ENCODE data around the gene SLC9A7.

SLC9A7 gene

DNA sequence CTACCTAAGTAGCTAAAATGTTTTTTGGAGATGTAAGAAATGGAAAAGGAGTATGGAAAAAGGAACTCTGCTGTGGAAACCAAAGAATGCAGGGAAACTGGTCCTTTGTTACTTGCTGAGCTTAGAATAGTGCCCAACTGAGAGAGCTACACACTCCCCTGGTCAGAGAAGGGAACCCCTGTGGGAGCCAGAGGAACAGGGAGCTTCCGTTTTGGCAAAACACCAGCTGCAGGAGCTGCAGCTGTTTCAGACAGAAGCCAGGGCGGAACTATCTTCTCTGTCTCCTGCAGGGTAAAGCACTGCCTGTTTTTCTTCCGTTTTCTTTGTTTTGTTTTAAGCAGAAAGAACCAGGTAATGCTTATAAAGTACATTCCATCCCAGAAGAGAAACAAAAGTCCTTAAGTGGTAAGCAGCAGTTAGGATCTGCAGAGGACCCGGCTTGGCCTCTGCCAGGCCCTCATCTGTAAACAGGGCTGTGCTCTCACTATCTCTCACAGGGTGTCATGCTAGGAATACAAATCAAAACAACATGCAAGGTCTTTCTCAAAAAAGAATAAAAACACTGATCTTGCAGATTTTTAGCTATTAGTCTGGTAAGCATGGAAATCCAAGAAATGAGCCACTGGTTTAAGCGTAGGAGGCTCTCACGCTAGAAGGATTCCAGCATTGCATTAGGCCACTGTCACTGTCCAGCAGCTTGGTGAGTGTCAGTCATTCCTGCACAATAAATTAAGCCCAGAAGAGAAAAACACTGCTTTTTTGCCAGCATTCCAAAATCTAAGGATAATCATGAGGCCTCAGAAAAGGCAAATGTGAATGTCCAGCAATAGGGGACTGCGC, 109.3 kb downstream of the SLC9A7 start:
- no peak overlapping the region for H4K91ac ChIP-seq (ENCODE audit: low read depth, low read length)
- H3K36me3 ChIP-seq (ENCODE audit: control insufficient read depth in 1 of 2, insufficient read depth in 2 of 2, low read length in 2 of 2): peaks cover 0 to 4% of the 10 kb centered on the region in 2 experiments
- H3K4me1 ChIP-seq (ENCODE audit: control insufficient read depth in 1 of 2, insufficient read depth in 2 of 2, low read length in 2 of 2): peaks cover 15 to 16% of the 10 kb centered on the region in 2 experiments
- no CpG with 5 or more reads among the region's 7 CpGs for WGBS (ENCODE audit: extremely low coverage, insufficient coverage, insufficient read length)
- no peak overlapping the region for H4K12ac ChIP-seq (ENCODE audit: low read depth, low read length)
- peaks cover 3% of the 10 kb centered on the region for H3K79me1 ChIP-seq (ENCODE audit: low read length)
- H3K4ac ChIP-seq (ENCODE audit: low read depth, low read length): no peak overlapping the region
- H3K14ac ChIP-seq (ENCODE audit: low read length): no peak overlapping the region
- H4K8ac ChIP-seq (ENCODE audit: low read depth, low read length): no peak overlapping the region
- peak overlapping the region; percentile 31 for H2BK5ac ChIP-seq (ENCODE audit: low read depth, low read length, poor library complexity)
- H2AFZ ChIP-seq (ENCODE audit: insufficient read depth, low read length, poor library complexity): no peak overlapping the region
- no peak overlapping the region for H2BK12ac ChIP-seq (ENCODE audit: low read length)
- no peak overlapping the region for H2AK5ac ChIP-seq (ENCODE audit: low read length)
- H3K23ac ChIP-seq (ENCODE audit: low read length): no peak overlapping the region
- H3K18ac ChIP-seq (ENCODE audit: low read length): no peak overlapping the region
- DNase-seq: peak in 1 of 2 donors; percentile 32
- H3K79me2 ChIP-seq (ENCODE audit: control insufficient read depth, insufficient read depth, low read length, poor library complexity): no peaks in the 10 kb centered on the region
- no peak overlapping the region for H3K4me2 ChIP-seq (ENCODE audit: low read length)
- peak overlapping the region; percentile 17 for H3K27ac ChIP-seq (ENCODE audit: low read depth, low read length)
- no peak overlapping the region for H3K9ac ChIP-seq (ENCODE audit: low read length)
- H3K4me3 ChIP-seq (ENCODE audit: low read depth, low read length): no peak overlapping the region
- no peaks in the 10 kb centered on the region for H3K9me3 ChIP-seq (ENCODE audit: insufficient read depth, low read depth, low read length)
- no peaks in the 10 kb centered on the region for H3K27me3 ChIP-seq (ENCODE audit: insufficient read depth, low read length)
- no peak overlapping the region for H2BK120ac ChIP-seq (ENCODE audit: insufficient read depth, low read length, poor library complexity)

DNA sequence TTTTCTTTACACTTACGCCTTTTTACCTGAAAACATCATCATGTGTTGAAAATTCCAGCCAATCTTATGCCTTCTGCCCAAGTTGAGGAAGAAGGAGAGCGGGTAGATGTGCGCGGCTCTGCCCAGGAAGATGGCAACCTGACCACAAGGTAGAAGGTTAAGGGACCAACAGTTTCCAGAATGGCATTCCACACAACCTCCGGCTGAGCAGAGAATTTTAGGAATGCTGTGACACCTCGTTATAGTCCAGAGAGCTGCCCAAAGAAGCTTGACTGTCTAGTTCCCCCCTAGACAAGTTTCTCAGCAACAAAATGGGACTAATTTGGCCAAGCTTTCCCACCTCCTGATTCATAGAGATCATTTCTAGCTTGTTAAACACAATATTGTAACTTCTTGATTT, 110.3 kb downstream of the SLC9A7 start:
- Histone ChIP-seq H4K91ac (ENCODE audit: low read depth, low read length) (no peak overlapping the region), H3K18ac (ENCODE audit: low read length) (no peak overlapping the region), H3K14ac (ENCODE audit: low read length) (no peak overlapping the region), H2BK5ac (ENCODE audit: low read depth, low read length, poor library complexity) (no peak overlapping the region), H3K79me1 (ENCODE audit: low read length) (peaks cover 3% of the 10 kb centered on the region), H3K23ac (ENCODE audit: low read length) (no peak overlapping the region), H3K9me3 (ENCODE audit: insufficient read depth, low read depth, low read length) (no peaks in the 10 kb centered on the region), H3K27me3 (ENCODE audit: insufficient read depth, low read length) (no peaks in the 10 kb centered on the region), H2AK5ac (ENCODE audit: low read length) (no peak overlapping the region), H3K4me2 (ENCODE audit: low read length) (no peak overlapping the region), H2BK120ac (ENCODE audit: insufficient read depth, low read length, poor library complexity) (no peak overlapping the region), H4K8ac (ENCODE audit: low read depth, low read length) (no peak overlapping the region), H3K4me1 (ENCODE audit: control insufficient read depth in 1 of 2, insufficient read depth in 2 of 2, low read length in 2 of 2) (peaks cover 15 to 16% of the 10 kb centered on the region in 2 experiments), H2BK12ac (ENCODE audit: low read length) (no peak overlapping the region), H3K4me3 (ENCODE audit: low read depth, low read length) (no peak overlapping the region), H2AFZ (ENCODE audit: insufficient read depth, low read length, poor library complexity) (no peak overlapping the region), H3K79me2 (ENCODE audit: control insufficient read depth, insufficient read depth, low read length, poor library complexity) (no peaks in the 10 kb centered on the region), H3K9ac (ENCODE audit: low read length) (no peak overlapping the region), H4K12ac (ENCODE audit: low read depth, low read length) (no peak overlapping the region), H3K4ac (ENCODE audit: low read depth, low read length) (no peak overlapping the region), H3K27ac (ENCODE audit: low read depth, low read length) (no peak overlapping the region), H3K36me3 (ENCODE audit: control insufficient read depth in 1 of 2, insufficient read depth in 2 of 2, low read length in 2 of 2) (peaks cover 0 to 4% of the 10 kb centered on the region in 2 experiments)
- no peak for DNase-seq
- no CpG with 5 or more reads among the region's 6 CpGs for WGBS (ENCODE audit: extremely low coverage, insufficient coverage, insufficient read length)

DNA sequence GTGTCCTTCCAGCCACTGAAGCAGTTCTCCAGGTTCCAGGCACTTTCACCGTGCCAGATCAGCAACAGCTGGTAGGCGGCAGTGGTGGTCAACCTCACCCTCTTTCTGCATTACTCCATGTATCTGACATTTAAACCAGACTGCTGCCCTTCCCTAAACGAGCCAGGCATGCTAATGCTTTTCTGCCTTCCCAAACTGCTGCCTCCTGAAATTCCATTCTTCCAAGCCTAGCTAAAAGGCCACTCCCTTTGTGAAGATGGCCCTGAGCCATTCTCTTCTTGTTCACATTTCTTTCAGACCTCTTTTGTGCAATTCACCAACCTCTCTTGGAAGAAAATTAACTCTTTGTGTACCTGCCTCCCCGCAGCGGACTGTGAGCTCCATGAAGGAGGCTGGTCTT, 111.7 kb downstream of the SLC9A7 start:
- Histone ChIP-seq H4K8ac (ENCODE audit: low read depth, low read length) (no peak overlapping the region), H3K36me3 (ENCODE audit: control insufficient read depth in 1 of 2, insufficient read depth in 2 of 2, low read length in 2 of 2) (peaks cover 0 to 4% of the 10 kb centered on the region in 2 experiments), H4K12ac (ENCODE audit: low read depth, low read length) (peak overlapping the region; percentile 36), H2AK5ac (ENCODE audit: low read length) (no peak overlapping the region), H3K4me1 (ENCODE audit: control insufficient read depth in 1 of 2, insufficient read depth in 2 of 2, low read length in 2 of 2) (peaks cover 15 to 16% of the 10 kb centered on the region in 2 experiments), H3K9ac (ENCODE audit: low read length) (no peak overlapping the region), H3K14ac (ENCODE audit: low read length) (peak overlapping the region; percentile 65), H2AFZ (ENCODE audit: insufficient read depth, low read length, poor library complexity) (peak overlapping the region; percentile 17), H3K23ac (ENCODE audit: low read length) (no peak overlapping the region), H2BK12ac (ENCODE audit: low read length) (peak overlapping the region; percentile 58), H2BK120ac (ENCODE audit: insufficient read depth, low read length, poor library complexity) (peak overlapping the region; percentile 62), H4K91ac (ENCODE audit: low read depth, low read length) (no peak overlapping the region), H3K4me2 (ENCODE audit: low read length) (no peak overlapping the region), H3K27ac (ENCODE audit: low read depth, low read length) (no peak overlapping the region), H3K79me2 (ENCODE audit: control insufficient read depth, insufficient read depth, low read length, poor library complexity) (no peaks in the 10 kb centered on the region), H3K27me3 (ENCODE audit: insufficient read depth, low read length) (no peaks in the 10 kb centered on the region), H3K18ac (ENCODE audit: low read length) (peak overlapping the region; percentile 58), H3K9me3 (ENCODE audit: insufficient read depth, low read depth, low read length) (no peaks in the 10 kb centered on the region), H2BK5ac (ENCODE audit: low read depth, low read length, poor library complexity) (no peak overlapping the region), H3K79me1 (ENCODE audit: low read length) (peaks cover 3% of the 10 kb centered on the region), H3K4ac (ENCODE audit: low read depth, low read length) (no peak overlapping the region), H3K4me3 (ENCODE audit: low read depth, low read length) (no peak overlapping the region)
- peak in 1 of 2 donors; percentile 34 for DNase-seq
- WGBS (ENCODE audit: extremely low coverage, insufficient coverage, insufficient read length): no CpG with 5 or more reads among the region's 5 CpGs

DNA sequence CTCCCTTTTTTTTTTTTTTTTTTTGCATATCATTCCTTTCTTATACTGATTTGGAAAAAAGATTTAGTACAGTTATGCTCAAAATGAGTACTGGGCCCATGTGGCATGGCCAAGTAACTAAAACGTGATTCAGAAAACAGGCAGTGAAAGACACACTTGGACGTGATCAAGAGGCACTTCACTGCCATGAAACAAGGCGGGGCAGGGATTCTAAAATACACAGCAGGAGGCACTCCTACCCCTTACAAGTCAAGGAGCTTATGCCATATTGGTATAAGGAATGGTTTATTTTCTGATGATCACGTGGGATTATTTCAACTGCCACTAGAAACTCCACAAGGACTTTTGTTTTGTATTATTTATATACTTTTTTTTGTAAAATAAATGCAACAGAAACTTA, 113.3 kb downstream of the SLC9A7 start:
- Histone ChIP-seq H3K4me2 (ENCODE audit: low read length) (no peak overlapping the region), H2BK12ac (ENCODE audit: low read length) (no peak overlapping the region), H3K4me1 (ENCODE audit: control insufficient read depth in 1 of 2, insufficient read depth in 2 of 2, low read length in 2 of 2) (peaks cover 15 to 16% of the 10 kb centered on the region in 2 experiments), H3K4ac (ENCODE audit: low read depth, low read length) (no peak overlapping the region), H4K12ac (ENCODE audit: low read depth, low read length) (no peak overlapping the region), H3K4me3 (ENCODE audit: low read depth, low read length) (no peak overlapping the region), H4K91ac (ENCODE audit: low read depth, low read length) (peak overlapping the region; percentile 18), H2AFZ (ENCODE audit: insufficient read depth, low read length, poor library complexity) (no peak overlapping the region), H3K9ac (ENCODE audit: low read length) (no peak overlapping the region), H3K79me1 (ENCODE audit: low read length) (peaks cover 3% of the 10 kb centered on the region), H3K23ac (ENCODE audit: low read length) (no peak overlapping the region), H4K8ac (ENCODE audit: low read depth, low read length) (no peak overlapping the region), H2BK120ac (ENCODE audit: insufficient read depth, low read length, poor library complexity) (no peak overlapping the region), H3K27ac (ENCODE audit: low read depth, low read length) (no peak overlapping the region), H3K79me2 (ENCODE audit: control insufficient read depth, insufficient read depth, low read length, poor library complexity) (no peaks in the 10 kb centered on the region), H2AK5ac (ENCODE audit: low read length) (no peak overlapping the region), H3K36me3 (ENCODE audit: control insufficient read depth in 1 of 2, insufficient read depth in 2 of 2, low read length in 2 of 2) (peaks cover 0 to 4% of the 10 kb centered on the region in 2 experiments), H3K27me3 (ENCODE audit: insufficient read depth, low read length) (no peaks in the 10 kb centered on the region), H3K18ac (ENCODE audit: low read length) (no peak overlapping the region), H3K9me3 (ENCODE audit: insufficient read depth, low read depth, low read length) (no peaks in the 10 kb centered on the region), H3K14ac (ENCODE audit: low read length) (no peak overlapping the region), H2BK5ac (ENCODE audit: low read depth, low read length, poor library complexity) (no peak overlapping the region)
- no peak for DNase-seq
- WGBS (ENCODE audit: extremely low coverage, insufficient coverage, insufficient read length): no CpG with 5 or more reads among the region's 4 CpGs
